HG03521 (cell line): ENCODE data around the gene PPFIA4.

Experiments used
- ATAC-seq: cut with Tn5 transposase; IDR thresholded peaks from one replicate; pipeline ENCODE4 v1.9.1; 2021; ENCODE audit warnings: mild to moderate bottlenecking, moderate library complexity; ENCODE audit not compliant: unreplicated experiment

PPFIA4 gene

DNA sequence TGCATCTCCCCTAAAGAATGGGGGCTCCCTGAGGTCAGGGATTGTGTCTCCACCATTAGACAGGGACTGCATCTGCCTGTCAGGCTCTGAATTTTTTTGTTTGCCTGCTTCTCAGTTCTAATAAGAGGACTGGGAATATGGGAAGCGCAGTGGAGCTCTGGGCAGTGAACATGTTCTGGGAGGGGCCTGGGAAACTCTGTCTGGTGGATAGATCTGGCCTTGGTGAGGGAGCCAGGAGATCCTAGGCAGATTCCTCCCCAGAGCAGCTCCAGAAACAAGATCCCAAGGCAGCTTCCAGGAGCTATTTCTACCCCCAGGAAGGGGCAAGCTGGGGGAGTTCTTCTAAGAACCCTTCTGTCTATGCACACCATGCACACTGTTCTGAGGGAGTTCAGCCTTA lies 72.2 kb downstream of the PPFIA4 start:
- ATAC-seq, result no peak

DNA sequence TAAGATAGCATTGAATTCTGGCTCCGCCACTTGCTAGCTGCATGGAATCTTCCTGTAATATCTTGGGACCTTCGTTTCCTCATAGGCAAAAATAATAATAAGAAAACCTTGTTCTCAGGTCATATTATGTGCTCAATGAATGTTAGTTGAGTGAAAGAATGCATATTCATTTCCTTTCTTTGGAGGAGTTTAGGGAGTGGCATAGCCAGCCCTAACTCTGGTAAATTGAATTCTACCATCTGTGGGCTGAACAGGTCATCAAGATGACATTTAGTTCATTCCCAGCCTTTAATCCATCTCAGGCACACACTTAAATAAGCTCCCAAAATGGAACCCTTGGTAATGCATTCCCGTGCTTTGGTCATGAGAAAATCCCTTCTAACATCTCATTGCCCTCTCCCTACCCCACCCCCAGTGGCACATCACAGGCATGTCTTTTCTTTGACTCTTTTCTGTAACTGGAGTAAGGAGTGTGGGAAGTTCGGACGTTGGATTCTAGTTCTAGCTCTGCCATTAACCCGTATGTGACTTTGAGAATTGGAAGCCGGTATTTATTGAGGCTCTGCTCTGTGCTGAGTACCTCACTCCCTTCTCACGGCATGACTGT lies 72.7 kb downstream of the PPFIA4 start:
- no peak for ATAC-seq

DNA sequence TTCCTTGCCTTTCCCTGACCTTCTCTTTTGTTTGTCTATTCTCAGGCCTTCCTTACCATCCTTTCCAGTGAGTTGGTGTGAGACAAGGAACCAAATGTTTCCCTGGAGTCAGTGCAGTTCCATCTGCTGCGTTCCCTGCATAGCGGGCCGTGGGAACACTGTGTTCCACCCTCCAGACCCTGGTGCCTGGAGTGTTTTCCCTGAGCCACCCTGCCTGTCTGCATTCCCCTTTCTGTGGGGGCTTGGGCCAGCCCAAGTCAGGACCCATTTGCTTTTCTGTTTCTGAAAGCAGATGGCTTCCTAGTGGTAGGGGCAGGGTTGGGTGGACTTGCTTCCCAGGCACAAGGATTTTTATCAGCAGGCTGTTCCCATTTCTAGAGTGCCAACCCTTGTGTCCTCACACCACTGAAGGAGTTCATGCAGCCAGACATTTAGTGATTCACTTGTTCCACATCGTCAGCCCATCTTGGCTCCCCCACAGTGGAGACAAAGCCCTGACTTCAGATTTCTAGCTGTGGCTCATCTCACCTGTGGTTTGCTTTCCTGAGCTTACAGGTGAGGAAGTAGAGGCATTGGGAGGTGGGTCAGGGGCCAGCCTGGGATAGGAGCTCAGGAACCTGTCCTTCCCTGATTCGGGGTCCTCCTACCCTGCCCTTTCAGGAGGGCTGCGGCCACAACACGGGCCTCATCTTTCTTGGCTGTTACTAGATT lies 73.7 kb downstream of the PPFIA4 start:
- no peak for ATAC-seq

DNA sequence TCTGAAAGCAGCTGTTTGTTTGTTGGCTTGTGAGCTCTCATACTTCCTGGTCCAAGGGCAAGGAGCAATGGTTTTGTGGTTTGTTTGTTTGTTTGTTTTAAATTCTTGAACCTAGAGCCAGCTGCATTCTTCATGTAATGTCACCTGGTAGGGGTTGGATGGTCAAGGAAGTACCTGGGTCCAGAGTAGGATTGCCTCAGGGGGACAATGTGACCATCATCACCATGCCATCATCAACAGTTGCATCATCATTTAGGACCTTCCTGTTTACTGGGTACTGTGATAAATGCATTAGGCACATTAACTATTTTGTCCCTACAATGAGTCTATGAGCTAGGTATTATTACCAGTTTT lies 74.2 kb downstream of the PPFIA4 start:
- no peak for ATAC-seq

DNA sequence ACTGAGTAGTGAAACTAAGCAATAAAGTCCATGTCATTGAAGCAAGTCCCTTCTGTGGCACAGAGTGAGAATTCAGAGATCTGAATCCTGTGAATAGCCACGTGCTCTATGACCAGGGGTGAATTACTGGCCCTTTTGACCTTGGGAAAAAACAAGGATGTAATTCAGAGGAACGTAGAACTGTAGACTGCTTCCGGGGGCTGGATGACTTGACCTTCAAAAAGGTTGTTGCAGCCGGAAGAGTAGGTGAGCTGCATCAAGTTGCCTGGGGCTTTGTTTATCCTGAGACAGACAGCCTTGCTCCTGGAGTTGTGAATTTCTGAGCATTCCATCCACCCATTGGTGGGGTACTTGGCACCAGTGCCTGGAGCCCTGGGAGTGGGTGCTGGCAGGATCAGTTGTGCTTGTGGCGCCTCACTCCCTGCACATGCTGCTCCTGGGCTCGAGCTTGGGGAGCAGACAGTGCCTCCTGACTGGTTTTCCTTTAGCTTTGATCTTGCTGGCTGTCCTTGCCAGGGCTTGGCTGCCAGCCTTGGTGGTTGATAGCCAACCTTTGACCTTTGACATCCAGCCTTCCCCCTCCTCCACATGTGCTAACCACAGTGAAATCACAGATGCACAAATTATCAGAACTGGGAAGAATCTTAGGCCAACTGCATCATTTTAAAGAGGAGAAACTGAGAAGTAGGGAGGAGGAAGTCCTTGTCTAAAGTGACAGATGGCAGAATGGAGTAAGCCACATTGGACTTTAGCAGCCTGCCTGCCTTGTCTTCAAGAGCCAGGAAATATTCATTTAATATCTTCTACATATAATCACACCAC lies 75.7 kb downstream of the PPFIA4 start:
- ATAC-seq, result no peak

DNA sequence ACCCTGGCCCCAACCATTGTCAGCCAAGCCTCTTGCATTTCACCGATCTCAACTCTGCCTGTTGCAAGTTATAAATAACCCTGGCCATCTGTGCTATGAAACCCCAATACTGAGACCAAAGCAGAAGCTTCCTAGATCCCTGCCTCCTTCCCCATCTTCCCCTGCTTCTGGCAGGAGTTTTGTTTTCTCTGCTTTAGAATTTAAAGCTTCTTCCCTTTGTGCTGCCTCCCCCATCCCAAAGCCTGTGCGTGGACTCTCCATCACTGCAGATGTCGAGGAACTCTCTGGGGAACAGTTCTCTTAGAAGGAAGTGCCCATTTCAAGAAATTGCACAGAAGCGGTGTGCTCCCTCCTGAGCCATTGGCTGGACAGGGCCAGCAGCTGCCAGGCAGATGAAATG lies 76.9 kb downstream of the PPFIA4 start:
- no peak for ATAC-seq

DNA sequence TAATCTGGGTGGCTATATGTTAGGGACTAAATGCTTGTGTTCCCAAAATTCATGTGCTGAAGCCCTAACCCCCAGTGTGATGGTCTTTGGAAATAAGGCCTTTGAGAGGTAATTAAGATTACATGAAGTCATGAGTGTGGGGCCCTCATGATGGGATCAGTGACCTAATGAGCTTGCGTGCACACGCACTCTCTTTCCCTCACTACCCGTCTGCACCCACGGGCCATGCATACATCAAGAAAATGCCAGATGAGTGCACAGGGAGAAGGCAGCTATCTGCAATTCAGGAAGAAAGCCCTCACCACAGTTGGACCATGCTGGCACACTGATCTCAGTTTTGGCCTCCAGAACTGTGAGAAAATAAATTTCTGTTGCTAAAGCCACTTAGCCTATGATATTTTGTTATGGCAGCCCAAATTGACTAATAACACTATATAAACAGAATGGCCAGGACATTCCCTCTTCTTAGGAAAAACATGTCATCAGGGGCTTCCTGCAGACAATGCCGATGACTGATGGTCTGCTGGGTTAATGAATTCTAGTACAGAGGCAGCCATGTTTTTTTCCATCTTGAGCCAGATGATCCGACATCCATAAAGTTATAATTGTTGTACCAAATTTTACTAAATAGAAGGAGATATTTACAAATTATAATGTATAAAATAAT lies 77.7 kb downstream of the PPFIA4 start:
- no peak for ATAC-seq

DNA sequence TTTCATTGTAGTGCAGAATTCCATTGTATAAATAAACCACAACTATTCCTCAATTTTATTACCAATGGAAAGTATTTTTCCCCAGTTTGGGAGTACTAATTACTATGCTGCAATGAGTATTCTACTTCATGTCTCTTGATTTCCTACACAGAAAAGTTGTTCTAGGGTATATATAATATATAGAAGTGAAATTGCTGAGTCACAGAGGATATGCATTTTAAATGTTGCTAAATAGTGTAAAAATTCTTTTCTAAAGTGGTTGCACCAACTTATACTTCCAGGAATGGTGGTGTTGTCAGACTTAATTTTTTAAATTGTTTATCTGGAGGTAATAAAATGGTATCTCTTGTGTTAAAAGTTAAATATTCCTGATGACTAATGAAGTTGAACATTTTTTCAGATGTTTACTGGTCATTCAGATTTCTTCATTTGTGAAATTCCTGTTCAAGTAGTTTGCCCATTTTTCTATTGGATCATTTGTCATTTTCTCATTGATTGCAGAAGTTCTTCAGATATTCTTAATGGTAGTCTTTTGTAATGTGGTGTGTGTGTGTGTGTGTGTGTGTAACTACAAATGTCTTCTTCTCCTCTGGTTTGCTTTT lies 78.6 kb downstream of the PPFIA4 start:
- ATAC-seq, result no peak

DNA sequence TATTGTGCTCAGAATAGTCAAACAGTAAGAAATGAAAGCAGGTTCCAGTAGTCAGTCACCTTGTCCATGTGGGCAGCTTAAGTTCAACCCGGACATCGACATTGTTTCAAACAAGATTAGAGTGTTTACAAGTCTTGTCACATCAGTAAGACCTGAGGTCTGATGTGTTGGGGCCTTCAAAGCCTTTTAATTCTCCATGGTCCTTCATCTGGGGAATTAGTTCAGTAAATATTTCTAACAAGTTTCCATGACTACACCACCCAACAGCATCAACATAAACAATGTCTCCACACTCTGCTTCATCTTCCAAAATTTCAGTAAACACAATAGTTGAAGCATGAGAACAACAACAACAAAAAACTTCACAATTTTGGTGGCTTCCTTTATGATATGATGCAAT lies 86.2 kb downstream of the PPFIA4 start:
- ATAC-seq, result no peak

DNA sequence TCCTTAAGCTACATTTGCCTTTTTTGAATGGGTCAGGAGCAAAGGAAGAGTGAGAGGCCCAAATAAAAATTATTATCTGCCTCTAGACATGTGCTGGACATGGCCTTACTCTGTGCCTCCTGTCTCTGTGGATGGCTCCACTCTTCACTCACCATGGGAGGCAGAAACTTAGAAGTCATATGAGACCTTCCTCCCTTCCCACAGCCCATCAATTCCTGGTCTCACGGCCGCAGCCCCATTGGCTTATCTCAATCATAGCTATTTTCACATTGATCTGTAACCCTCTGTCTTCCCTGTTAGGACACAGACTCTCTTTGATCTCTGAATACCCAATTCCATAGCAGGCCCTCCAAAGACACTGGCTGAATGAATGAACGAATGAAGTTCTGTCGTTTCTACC lies 87.0 kb downstream of the PPFIA4 start:
- ATAC-seq, result no peak

DNA sequence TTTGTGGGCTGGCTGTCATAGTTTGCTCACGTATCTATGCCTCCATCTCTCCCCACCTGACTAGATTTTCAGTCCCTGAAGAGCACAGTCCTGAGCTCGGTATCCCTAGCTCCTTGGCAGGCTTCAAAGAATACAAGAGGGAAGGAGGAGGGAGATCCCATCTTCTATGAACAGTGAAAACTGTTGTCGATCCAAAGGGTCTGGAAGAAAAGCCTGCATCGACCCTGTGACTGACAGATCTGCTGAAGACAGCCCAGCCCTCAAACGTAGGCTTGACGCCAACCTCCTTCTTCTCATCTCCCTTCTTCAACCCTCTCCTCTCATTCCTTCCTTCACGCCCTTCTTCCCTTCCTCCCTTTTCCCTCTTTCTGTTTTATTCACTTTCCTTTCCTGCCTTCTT lies 87.9 kb downstream of the PPFIA4 start:
- ATAC-seq, result no peak

DNA sequence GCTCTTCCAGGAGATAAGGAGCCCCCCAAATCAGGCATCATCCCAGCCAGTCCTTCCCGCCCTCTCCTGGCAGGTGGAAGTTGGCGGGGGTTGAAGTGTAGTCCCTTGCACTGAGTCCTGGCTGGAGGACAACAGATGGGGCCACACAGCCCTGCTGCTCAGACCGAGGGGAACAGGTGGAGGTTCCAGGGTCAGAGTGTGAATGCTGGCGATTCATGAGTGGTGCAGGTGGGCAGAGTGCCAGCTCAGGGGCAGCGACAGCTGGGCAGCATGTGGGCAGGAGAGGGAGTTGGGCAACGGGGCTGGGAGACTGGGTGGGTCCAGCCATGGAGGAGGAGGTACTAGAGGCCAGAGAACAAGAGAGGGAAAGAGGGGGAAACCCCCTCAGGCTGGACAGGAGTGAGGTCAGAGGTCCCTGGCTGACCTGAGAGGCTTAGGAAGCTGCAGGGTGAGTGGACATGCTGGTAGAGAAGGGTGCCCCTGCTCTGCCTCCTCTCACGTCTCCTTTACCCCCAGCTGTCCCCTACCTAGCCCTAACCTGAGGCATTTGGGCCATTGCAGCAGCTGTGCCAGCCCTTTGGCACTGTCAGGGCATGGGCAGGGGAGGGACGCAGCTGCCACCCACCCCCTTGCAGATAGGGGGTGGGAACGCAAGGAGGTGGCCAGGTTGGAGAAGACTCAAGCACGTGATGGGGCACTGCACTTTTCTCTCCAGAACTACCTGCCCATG lies 90.0 kb downstream of the PPFIA4 start:
- ATAC-seq, result no peak

DNA sequence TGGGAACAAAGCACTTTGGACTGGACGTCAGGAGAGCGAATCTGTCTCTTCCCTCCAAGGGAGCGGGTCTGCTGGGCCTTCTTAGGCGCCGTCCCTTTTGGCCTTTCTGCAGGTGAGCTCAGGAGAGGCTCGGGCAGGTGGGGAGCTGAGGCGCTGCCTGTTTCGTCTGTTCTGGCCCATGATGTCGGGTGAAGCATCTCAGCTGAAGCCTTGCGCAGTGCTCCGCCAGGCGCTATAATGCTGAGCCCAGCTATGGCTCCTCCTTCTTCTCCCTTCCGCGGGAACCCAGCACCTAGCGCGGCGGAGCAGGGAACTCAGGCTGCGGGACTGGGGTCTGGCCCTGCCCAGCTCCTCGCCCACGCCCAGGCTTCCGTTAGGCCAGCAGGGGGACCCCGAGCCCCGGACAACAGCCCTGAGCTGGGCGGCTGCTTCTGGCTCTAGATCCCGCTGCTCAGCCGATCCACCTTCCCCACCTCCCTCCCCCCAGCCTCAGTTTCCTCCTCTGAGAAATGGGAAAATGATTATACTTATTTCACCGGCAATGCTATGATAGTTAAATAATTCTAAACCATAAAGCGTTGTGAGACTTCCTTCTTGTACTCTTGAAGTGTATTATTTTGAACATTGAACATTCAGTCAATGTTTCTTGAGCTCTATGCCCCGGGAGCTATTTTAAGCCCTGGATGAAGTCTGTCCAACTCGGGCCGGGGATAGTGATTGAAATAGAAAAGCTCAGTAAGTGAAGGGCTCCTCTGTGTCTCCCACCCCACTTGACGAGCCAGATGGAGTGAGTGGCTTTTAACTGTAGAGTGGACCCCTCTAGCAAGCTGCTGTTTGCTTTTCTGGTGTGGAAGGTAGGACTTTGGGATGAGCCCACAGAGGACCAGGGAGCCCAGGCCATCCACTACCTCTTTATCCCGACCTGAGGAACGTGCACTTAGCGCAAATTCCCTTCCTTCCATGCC lies 91.6 kb downstream of the PPFIA4 start:
- no peak for ATAC-seq

DNA sequence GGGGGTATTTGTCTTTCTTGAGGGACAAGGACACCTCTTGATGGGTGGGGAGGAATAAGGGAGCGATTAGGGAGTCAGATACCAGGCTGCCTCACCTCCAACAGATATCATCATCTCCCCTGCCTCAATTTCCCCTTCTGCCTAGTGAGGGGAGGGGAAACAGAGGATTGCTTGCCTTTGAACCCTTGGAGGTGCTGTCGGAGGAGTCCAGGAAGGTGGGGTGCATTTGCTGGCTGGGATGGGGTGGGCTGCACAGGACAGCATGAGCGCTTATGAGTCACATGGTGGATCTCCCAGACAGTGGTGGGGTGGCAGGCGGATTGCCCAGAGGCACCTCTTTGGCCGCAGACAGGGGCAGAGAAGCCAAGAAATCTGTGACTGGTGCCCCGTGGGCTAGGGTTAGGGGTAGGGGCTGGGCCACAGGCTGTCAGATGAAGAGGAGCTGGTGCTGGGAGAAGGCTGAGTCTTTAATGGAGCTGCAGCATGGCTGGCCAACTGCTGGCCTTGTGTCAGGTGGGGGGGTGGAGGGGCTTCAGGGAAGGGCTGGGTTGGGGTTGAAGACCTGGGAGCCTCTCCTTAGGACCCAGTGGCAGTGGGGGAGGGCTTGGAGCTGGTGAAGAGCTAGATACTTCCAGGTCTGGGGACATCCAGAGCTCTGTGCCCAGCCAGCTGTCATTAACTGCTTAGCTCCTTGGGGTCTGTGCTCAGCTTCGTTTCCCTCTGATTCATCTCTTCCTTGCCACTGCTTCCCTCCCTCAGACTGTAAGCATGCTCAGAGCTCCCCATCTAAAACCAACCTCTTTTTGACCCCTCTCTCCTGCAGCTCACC lies 94.2 kb downstream of the PPFIA4 start:
- no peak for ATAC-seq

DNA sequence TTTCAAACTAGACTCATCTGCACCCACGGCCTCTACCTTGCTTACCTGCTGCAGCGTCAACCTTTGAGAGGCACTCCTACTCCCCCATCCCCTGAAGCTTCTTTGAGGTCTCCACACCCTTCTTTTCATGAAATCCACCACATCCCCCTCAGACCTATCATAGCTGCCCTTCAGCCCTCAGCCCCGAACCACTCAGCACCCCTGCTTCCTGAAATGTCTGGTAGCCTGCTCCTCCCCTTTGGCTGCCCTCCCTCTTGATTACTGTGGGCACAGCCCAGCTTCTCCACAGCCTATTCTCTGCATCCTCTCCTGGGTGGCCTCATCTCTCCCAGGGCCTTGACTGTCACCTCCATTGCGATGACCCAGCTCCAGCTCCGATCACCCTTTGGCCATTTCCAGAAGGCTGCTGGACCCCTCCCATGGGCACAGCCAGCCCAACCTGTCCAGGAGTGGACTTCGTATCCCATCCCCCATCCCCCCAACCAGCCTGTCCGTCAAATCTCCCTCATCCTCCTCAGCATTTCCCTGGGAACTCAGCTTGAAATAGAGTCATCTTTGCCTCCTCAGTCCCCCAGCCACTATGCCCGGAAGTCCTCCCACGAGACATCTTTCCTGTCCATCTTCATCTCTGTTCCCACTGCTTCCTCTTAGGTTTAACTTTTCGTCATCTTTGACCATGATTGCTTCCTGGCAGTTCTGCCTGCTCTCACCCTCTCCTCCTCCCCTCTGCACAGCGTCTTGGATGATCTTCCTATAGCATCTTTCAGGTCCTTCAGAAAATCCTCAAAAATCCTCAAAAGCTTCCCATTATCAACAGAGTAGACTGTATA lies 95.1 kb downstream of the PPFIA4 start:
- ATAC-seq, result no peak

DNA sequence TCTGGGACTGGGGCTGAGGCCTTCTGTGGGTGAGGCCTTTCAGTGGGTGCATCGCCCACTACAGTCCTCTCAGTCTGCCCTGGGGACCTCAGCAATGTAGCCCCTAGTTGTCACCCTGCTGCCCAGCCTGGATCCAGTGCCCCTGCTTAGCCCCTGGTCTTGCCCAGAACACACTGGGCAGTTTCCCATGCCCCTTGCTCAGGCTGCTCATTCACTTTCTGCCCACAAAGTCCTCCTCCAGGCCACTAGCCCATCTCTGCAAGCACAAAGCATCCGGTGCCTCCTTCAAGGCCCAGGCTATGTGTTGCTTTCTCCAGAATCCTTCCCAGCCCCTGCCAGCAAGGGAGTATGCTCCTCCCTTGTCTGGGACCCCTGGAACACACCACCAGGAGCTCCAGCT lies 95.9 kb downstream of the PPFIA4 start:
- no peak for ATAC-seq

DNA sequence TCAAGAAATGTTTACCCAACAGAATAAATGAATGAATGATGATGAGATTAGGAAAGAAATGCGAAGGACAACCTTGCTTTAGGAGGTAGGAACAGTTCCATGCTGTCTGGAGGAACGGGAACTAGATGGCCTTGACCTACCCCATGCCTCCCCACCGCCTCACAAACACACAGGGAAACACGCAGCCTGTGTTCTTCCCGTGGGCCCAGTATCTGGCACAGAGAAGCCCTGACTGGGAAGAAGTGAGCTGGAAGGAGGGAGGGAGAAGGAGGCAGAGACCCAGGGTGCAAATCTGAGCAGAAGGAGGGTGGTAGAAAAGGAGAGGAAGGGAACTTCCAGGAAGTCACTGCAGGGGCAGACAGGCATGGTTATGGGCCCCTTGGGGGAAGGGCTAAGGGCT lies 97.7 kb downstream of the PPFIA4 start:
- ATAC-seq, result no peak
